ENCODE data around the gene ITGA2B.

Gene ITGA2B

GRCh38 chr17:44346064-44346844 lies 43.2 kb downstream of the ITGA2B start:
- no peak for TF ChIP-seq FOXM1 (IDR thresholded peaks at IDR 0.05; ENCODE audit: borderline replicate concordance, low read depth)

- TF ChIP-seq RAD21 (IDR thresholded peaks at IDR 0.05; ENCODE audit: low read depth) = peak; percentile 44; the same call in 1 of the 2 replicates
- 0 out of 2 replicates have a peak, but pooled peaks have one; percentile 73 for TF ChIP-seq ZBTB7A (IDR thresholded peaks at IDR 0.05; ENCODE audit: low read depth)
- no peak for TF ChIP-seq TEAD4 (IDR thresholded peaks at IDR 0.05)
- 0 out of 2 replicates have a peak, but pooled peaks have one; percentile 1 for TF ChIP-seq TCF12 (IDR thresholded peaks at IDR 0.05; ENCODE audit: low read depth)
Measured at GRCh38 chr17:44345454-44346026, 43.9 kb downstream of the ITGA2B start.

GRCh38 chr17:44344939-44345453 lies 44.5 kb downstream of the ITGA2B start, which contains the start of gene GRN:
GRN (plus strand) TSS chr17:44345302; CDS start chr17:44349165, 3,863 bp downstream.
- peak; percentile 77 for TF ChIP-seq TEAD4 (IDR thresholded peaks at IDR 0.05)
- TF ChIP-seq REST (IDR thresholded peaks at IDR 0.05; ENCODE audit: low read depth) = no peak
- TF ChIP-seq EP300 (IDR thresholded peaks at IDR 0.05; ENCODE audit: borderline replicate concordance) = peak; percentile 68; the same call in 1 of the 2 replicates
- TF ChIP-seq TAF1 (IDR thresholded peaks at IDR 0.05; ENCODE audit: low read depth) = peak; percentile 92
- TF ChIP-seq EGR1 (IDR thresholded peaks at IDR 0.05) = peak; percentile 18; the same call in 1 of the 2 replicates
- 0 out of 2 replicates have a peak, but pooled peaks have one; percentile 40 for TF ChIP-seq FOXM1 (IDR thresholded peaks at IDR 0.05; ENCODE audit: borderline replicate concordance, low read depth)
- no peak for TF ChIP-seq CEBPB (IDR thresholded peaks at IDR 0.05)
- peak; percentile 85 for TF ChIP-seq MAX (IDR thresholded peaks at IDR 0.05)
- peak; percentile 100 for TF ChIP-seq USF1 (IDR thresholded peaks at IDR 0.05)
- TF ChIP-seq CREB1 (IDR thresholded peaks at IDR 0.05; ENCODE audit: low read depth) = no peak
- TF ChIP-seq RAD21 (IDR thresholded peaks at IDR 0.05; ENCODE audit: low read depth) = 0 out of 2 replicates have a peak, but pooled peaks have one; percentile 1
- TF ChIP-seq TCF12 (IDR thresholded peaks at IDR 0.05; ENCODE audit: low read depth) = peak; percentile 60; the same call in 1 of the 2 replicates
- peak; percentile 57; the same call in 1 of the 2 replicates for TF ChIP-seq YY1 (IDR thresholded peaks at IDR 0.05; ENCODE audit: low read depth)

GRCh38 chr17:44343510-44344209 lies 45.8 kb downstream of the ITGA2B start:
- no peak for TF ChIP-seq FOXM1 (IDR thresholded peaks at IDR 0.05; ENCODE audit: borderline replicate concordance, low read depth)
- TF ChIP-seq TCF12 (IDR thresholded peaks at IDR 0.05; ENCODE audit: low read depth) = no peak
- no peak for TF ChIP-seq EGR1 (IDR thresholded peaks at IDR 0.05)
- no peak for TF ChIP-seq RAD21 (IDR thresholded peaks at IDR 0.05; ENCODE audit: low read depth)
- no peak for TF ChIP-seq NFIC (IDR thresholded peaks at IDR 0.05)
- TF ChIP-seq REST (IDR thresholded peaks at IDR 0.05; ENCODE audit: low read depth) = no peak
- no peak for TF ChIP-seq YY1 (IDR thresholded peaks at IDR 0.05; ENCODE audit: low read depth)
- no peak for TF ChIP-seq EP300 (IDR thresholded peaks at IDR 0.05; ENCODE audit: borderline replicate concordance)
- no peak for TF ChIP-seq TEAD4 (IDR thresholded peaks at IDR 0.05)
- no peak for TF ChIP-seq ZBTB7A (IDR thresholded peaks at IDR 0.05; ENCODE audit: low read depth)

- TF ChIP-seq CEBPB (IDR thresholded peaks at IDR 0.05) (no peak), RAD21 (IDR thresholded peaks at IDR 0.05; ENCODE audit: low read depth) (no peak), CREB1 (IDR thresholded peaks at IDR 0.05; ENCODE audit: low read depth) (no peak)
Measured at GRCh38 chr17:44338702-44339101, 50.7 kb downstream of the ITGA2B start.

GRCh38 chr17:44335968-44336367 lies 53.5 kb downstream of the ITGA2B start:
- no peak for TF ChIP-seq ZBTB7A (IDR thresholded peaks at IDR 0.05; ENCODE audit: low read depth)
- no peak for TF ChIP-seq CREB1 (IDR thresholded peaks at IDR 0.05; ENCODE audit: low read depth)
- TF ChIP-seq MAX (IDR thresholded peaks at IDR 0.05) = no peak
- no peak for TF ChIP-seq FOXM1 (IDR thresholded peaks at IDR 0.05; ENCODE audit: borderline replicate concordance, low read depth)
